Natural killer cell (primary cell): ENCODE measurements around the gene B3GNT3. TPM values are rescaled to one million over a fixed set of nuclear protein-coding genes. Genes with fewer than 3 reads are reported as not detected.
A peak's percentile ranks its signal among the peaks of the same experiment; 100 is the strongest.

ENCODE experiments used
- ATAC-seq, 3 donors: fragments of 150-1000 bp in 2 of 3; fragments of 200-7000 bp in 1 of 3; cut with Tn5 transposase; 1 replicate in 1 of 3; 2 replicates in 2 of 3; pipeline ENCODE4 v1.10.0; 2021; ENCODE audit warnings: mild to moderate bottlenecking in 2 of 3, moderate library complexity in 2 of 3
- DNase-seq, 2 donors: peaks; one replicate each; pipeline versions ENCODE4 v3.0.0 to v3.0.0-alpha.2; 2013 to 2021; ENCODE audit warnings: mixed read lengths in 1 of 2
- H3K27ac ChIP-seq: one replicate; pipeline ENCODE4 v1.5.1; 2013; ENCODE audit warnings: mild to moderate bottlenecking, low read length
- H3K27me3 ChIP-seq: one replicate; pipeline ENCODE4 v1.6.1; 2013; ENCODE audit warnings: low read length; ENCODE audit not compliant: control insufficient read depth, insufficient read depth
- H3K36me3 ChIP-seq: one replicate; pipeline ENCODE4 v1.6.1; 2013; ENCODE audit warnings: low read length; ENCODE audit not compliant: control insufficient read depth, insufficient read depth
- H3K4me1 ChIP-seq: one replicate; pipeline ENCODE4 v1.6.1; 2013; ENCODE audit warnings: low read length; ENCODE audit not compliant: control insufficient read depth, insufficient read depth
- H3K4me3 ChIP-seq: one replicate; pipeline ENCODE4 v1.5.1; 2013; ENCODE audit warnings: low read length
- H3K9me3 ChIP-seq: one replicate; pipeline ENCODE4 v1.6.1; 2013; ENCODE audit warnings: low read length; ENCODE audit not compliant: control insufficient read depth, insufficient read depth
- H3K27ac Mint-ChIP-seq, 2 donors: one replicate each; pipeline ENCODE4 v1.8.0; 2022; ENCODE audit warnings: mild to moderate bottlenecking in 2 of 2, mixed read lengths in 2 of 2, moderate library complexity in 1 of 2
- H3K27me3 Mint-ChIP-seq, 2 donors: one replicate each; pipeline ENCODE4 v1.8.0; 2022; ENCODE audit warnings: low read depth in 2 of 2, mixed read lengths in 2 of 2
- H3K36me3 Mint-ChIP-seq: one replicate; pipeline ENCODE4 v1.8.0; 2022; ENCODE audit warnings: mixed read lengths
- H3K4me1 Mint-ChIP-seq, 2 donors: one replicate each; pipeline ENCODE4 v1.8.0; 2022; ENCODE audit warnings: mixed read lengths in 2 of 2
- H3K4me3 Mint-ChIP-seq: one replicate; pipeline ENCODE4 v1.8.0; 2022; ENCODE audit warnings: mild to moderate bottlenecking, moderate library complexity, mixed read lengths
- H3K9me3 Mint-ChIP-seq, 2 donors: one replicate each; pipeline ENCODE4 v1.8.0; 2022; ENCODE audit warnings: mixed read lengths in 2 of 2
- CTCF ChIP-seq: fragments of 200-600 bp; IDR thresholded peaks from one replicate; pipeline ENCODE4 v1.8.0; 2022; ENCODE audit warnings: antibody characterized with exemption
- WGBS: methylation state at CpG from one replicate; pipeline ENCODE4 v1.1.7; 2013; ENCODE audit warnings: missing lambda C conversion rate; ENCODE audit not compliant: insufficient coverage; 5-methylcytosine and 5-hydroxymethylcytosine counted together
- intact Hi-C: fragments of 100-400 bp; cut with micrococcal nuclease; formaldehyde crosslinking; loops from one replicate; pipeline ENCODE4 v1.14.2; 2022
- total RNA-seq, 4 donors: library from RNA; stranded (reverse); fragments of 120-200 nt in 1 of 4; gene quantifications; one replicate each; pipeline versions ENCODE4 v1.2.3 to v1.2.4, GENCODE V29; 2013 to 2022

Gene B3GNT3
- total RNA-seq, 3 donors from 2014 or later (not counting 1 experiment from before 2014, with no cell fraction given): not detected

GRCh38 chr19:17846146-17846545, 51.2 kb downstream of the B3GNT3 start:
- no peak for TF ChIP-seq CTCF
- intact Hi-C loops: no loop called here
- H3K4me3 Mint-ChIP-seq: peak overlapping the region; percentile 82
- H3K27ac ChIP-seq: peak overlapping the region; percentile 81
- peaks cover 27 to 67% of the 10 kb centered on the region in 2 donors for H3K4me1 Mint-ChIP-seq
- peaks cover 26% of the 10 kb centered on the region for H3K36me3 ChIP-seq
- H3K4me3 ChIP-seq: peak overlapping the region; percentile 21
- DNase-seq: peak; percentile 28 to 82
- H3K4me1 ChIP-seq: peaks cover 83% of the 10 kb centered on the region
- WGBS: 14% methylated on average over 8 of the region's 8 CpGs
- peak in 1 of 3 donors; percentile 15 for ATAC-seq
- H3K36me3 Mint-ChIP-seq: no peaks in the 10 kb centered on the region
- H3K27me3 Mint-ChIP-seq: no peaks in the 10 kb centered on the region
- peak overlapping the region; percentile 98 to 99 for H3K27ac Mint-ChIP-seq
- H3K9me3 ChIP-seq: no peaks in the 10 kb centered on the region
- no peaks in the 10 kb centered on the region for H3K27me3 ChIP-seq
- no peaks in the 10 kb centered on the region for H3K9me3 Mint-ChIP-seq

- H3K4me1 Mint-ChIP-seq: peaks cover 35 to 72% of the 10 kb centered on the region in 2 donors
- no peaks in the 10 kb centered on the region for H3K9me3 Mint-ChIP-seq
- no peaks in the 10 kb centered on the region for H3K27me3 Mint-ChIP-seq
- H3K36me3 Mint-ChIP-seq: no peaks in the 10 kb centered on the region
- peaks cover 89% of the 10 kb centered on the region for H3K4me1 ChIP-seq
- peaks cover 14% of the 10 kb centered on the region for H3K36me3 ChIP-seq
- H3K4me3 Mint-ChIP-seq: peak within 1 kb of the TSS; percentile 82
- peak; percentile 79 to 88 (median 86) for ATAC-seq
- peak within 1 kb of the TSS; percentile 81 for H3K27ac ChIP-seq
- peak within 1 kb of the TSS; percentile 98 to 99 for H3K27ac Mint-ChIP-seq
- DNase-seq: peak; percentile 71 to 93
- H3K4me3 ChIP-seq: peak within 1 kb of the TSS; percentile 61
- H3K27me3 ChIP-seq: no peaks in the 10 kb centered on the region
- WGBS: under 1% methylated on average over 38 of the region's 40 CpGs
- no peak for TF ChIP-seq CTCF
- intact Hi-C loops: no loop called here
- no peaks in the 10 kb centered on the region for H3K9me3 ChIP-seq
Measured at GRCh38 chr19:17847538-17848366, 52.8 kb downstream of the B3GNT3 start, which contains the start of gene JAK3. JAK3 (minus strand) TSS chr19:17847982; CDS start chr19:17844417, 3,565 bp downstream.

GRCh38 chr19:17848595-17849292, 53.8 kb downstream of the B3GNT3 start:
- Histone ChIP-seq H3K9me3 (no peaks in the 10 kb centered on the region), H3K27me3 (no peaks in the 10 kb centered on the region), H3K4me1 (peaks cover 79% of the 10 kb centered on the region), H3K27ac (peak overlapping the region; percentile 81), H3K4me3 (no peak overlapping the region), H3K36me3 (peaks cover 4% of the 10 kb centered on the region)
- ATAC-seq: no peak
- peak overlapping the region; percentile 98 to 99 for H3K27ac Mint-ChIP-seq
- 86% methylated on average over 14 of the region's 14 CpGs for WGBS
- no peaks in the 10 kb centered on the region for H3K27me3 Mint-ChIP-seq
- H3K4me3 Mint-ChIP-seq: peak overlapping the region; percentile 82
- intact Hi-C loops: no loop called here
- no peaks in the 10 kb centered on the region for H3K36me3 Mint-ChIP-seq
- peaks cover 34 to 64% of the 10 kb centered on the region in 2 donors for H3K4me1 Mint-ChIP-seq
- no peak for TF ChIP-seq CTCF
- DNase-seq: no peak
- no peaks in the 10 kb centered on the region for H3K9me3 Mint-ChIP-seq
